Stimulated activated naive CD8-positive, alpha-beta T cell treated with anti-CD3 and anti-CD28 coated beads, Interleukin-15, Interleukin-2, amounts not matched to agents 100 ng/mL and 50 ng/mL, for 24 hours (primary cell): ENCODE measurements around the gene TRMT6.

Source experiments
- H3K27ac Mint-ChIP-seq: one replicate; pipeline ENCODE4 v1.8.0; 2021; ENCODE audit warnings: mild to moderate bottlenecking, mixed read lengths
- H3K27me3 Mint-ChIP-seq: one replicate; pipeline ENCODE4 v1.8.0; 2021; ENCODE audit warnings: mixed read lengths
- H3K36me3 Mint-ChIP-seq: one replicate; pipeline ENCODE4 v1.8.0; 2021; ENCODE audit warnings: low read depth, mixed read lengths
- H3K4me1 Mint-ChIP-seq: one replicate; pipeline ENCODE4 v1.8.0; 2021; ENCODE audit warnings: low read depth, mixed read lengths
- H3K4me3 Mint-ChIP-seq: one replicate; pipeline ENCODE4 v1.8.0; 2021; ENCODE audit warnings: mild to moderate bottlenecking, mixed read lengths
- H3K9me3 Mint-ChIP-seq: one replicate; pipeline ENCODE4 v1.8.0; 2021; ENCODE audit warnings: mixed read lengths

The TRMT6 gene

DNA sequence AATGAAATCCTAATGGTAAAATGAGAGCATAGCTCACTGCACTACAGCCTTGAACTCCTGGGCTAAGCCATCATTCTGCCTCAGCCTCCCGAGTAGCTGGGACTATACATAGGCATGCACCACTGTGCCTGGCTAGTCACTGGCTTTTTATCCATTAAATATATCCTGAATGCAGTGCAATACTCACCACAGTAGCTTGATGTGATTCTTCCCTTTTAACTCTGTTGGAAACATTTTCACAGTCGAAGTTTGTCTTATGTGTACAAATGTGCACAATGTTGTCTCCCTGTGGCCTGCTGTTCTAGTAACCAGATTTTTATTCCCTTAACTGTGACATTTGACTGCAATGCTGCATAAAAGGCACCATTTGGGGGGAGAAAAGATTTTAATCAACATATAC, 56.7 kb downstream of the TRMT6 start:
- Mint-ChIP-seq H3K27ac (no peak overlapping the region), H3K36me3 (no peaks in the 10 kb centered on the region), H3K27me3 (peaks cover 33% of the 10 kb centered on the region), H3K4me3 (no peak overlapping the region), H3K4me1 (no peaks in the 10 kb centered on the region), H3K9me3 (no peaks in the 10 kb centered on the region)

DNA sequence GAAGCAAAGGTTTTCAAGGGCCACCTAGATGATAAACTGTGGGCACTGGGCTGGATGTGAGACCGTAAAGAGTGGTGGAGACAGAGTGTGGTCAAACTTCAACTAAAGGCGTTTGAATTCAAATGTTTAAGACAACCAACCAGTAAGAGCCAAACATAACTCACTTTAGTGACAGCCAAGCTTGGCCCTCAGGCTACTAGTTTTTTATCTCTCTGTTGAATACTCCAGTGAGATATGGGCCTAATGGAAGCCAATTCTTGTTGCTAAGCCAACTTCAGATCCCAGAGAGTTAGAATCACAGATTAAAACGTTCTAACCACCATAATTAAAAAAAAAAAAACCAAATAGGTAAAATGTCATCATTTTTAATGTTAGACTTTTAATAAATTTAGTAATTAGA, 57.3 kb downstream of the TRMT6 start:
- Mint-ChIP-seq H3K4me3 (no peak overlapping the region), H3K9me3 (no peaks in the 10 kb centered on the region), H3K4me1 (no peaks in the 10 kb centered on the region), H3K27me3 (peaks cover 28% of the 10 kb centered on the region), H3K36me3 (no peaks in the 10 kb centered on the region), H3K27ac (no peak overlapping the region)

DNA sequence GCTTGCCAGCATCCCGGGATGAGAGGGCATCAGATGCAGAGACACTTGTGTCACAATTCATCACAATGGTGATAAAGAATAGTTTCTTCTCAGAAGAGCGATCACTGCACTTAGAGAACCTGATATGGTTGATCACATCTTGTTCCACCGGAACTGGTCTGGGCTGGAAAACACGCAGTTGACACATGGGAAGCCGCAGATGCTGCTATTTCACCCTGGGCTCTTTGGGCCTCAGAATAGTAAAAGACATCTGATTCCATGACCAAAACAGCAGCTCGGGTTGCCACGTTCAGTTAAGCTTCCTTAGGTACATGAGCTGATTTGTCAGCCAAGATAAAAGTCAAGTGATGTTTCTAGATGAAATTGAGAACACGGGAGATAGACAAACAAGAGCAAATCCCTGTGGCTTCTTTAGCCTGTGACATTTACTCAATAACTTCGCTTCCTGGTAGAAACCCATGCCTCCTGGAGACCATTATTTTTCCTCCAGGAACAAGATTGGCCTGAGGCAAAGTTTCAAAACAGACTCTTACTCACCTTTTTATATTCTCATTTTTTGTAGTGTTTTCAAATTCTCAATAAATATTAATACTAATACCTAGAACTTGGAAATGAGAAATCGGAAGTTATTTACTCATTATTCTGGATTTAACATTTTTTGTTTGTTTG, 59.4 kb downstream of the TRMT6 start:
- Mint-ChIP-seq H3K27me3 (peaks cover 15% of the 10 kb centered on the region), H3K4me1 (no peaks in the 10 kb centered on the region), H3K9me3 (no peaks in the 10 kb centered on the region), H3K4me3 (no peak overlapping the region), H3K36me3 (no peaks in the 10 kb centered on the region), H3K27ac (no peak overlapping the region)

DNA sequence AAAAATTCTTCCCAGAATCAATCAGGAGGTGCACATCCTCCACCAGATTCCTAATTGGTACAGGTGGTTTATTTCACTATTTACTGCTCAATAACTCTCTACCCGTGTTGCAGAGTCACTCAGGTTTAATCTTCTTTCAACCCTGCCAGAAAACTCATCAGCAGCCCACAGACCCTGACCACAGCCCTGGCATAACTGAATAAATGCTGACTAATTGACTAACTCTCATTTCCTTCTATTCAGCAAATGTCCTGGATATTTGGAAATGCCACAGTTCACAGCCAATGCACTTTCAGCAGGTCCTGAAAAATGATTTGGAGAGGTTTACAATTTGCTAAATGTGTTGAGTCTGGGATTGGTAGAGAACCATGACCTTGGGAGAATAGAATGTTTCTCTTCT, 62.3 kb downstream of the TRMT6 start:
- no peaks in the 10 kb centered on the region for H3K36me3 Mint-ChIP-seq
- H3K4me3 Mint-ChIP-seq: no peak overlapping the region
- H3K27me3 Mint-ChIP-seq: peaks cover 4% of the 10 kb centered on the region
- H3K27ac Mint-ChIP-seq: no peak overlapping the region
- no peaks in the 10 kb centered on the region for H3K4me1 Mint-ChIP-seq
- H3K9me3 Mint-ChIP-seq: no peaks in the 10 kb centered on the region

DNA sequence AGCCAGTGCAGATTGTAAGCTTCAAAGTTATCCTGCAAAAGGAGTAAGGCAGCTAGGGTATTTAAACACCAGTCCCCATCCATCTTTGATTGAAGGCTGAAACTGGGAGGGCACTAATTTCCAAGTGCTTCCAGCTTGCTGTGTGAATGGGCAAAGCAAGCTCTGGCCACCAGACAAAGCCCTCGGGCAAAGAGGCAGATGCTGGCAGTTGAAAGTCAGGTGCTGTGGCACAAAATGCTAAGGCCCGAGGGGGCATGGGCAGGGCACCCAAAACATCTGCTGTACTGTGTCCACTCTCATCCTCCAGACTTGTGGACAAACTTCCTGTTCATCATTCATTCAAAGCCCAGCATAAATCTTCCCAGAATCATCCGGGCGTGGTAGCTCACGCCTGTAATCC, 62.9 kb downstream of the TRMT6 start:
- Mint-ChIP-seq H3K27ac (no peak overlapping the region), H3K27me3 (peaks cover 4% of the 10 kb centered on the region), H3K4me1 (no peaks in the 10 kb centered on the region), H3K36me3 (no peaks in the 10 kb centered on the region), H3K4me3 (no peak overlapping the region), H3K9me3 (no peaks in the 10 kb centered on the region)
